HG03469 (cell line): Measurements from ENCODE around the gene STXBP5L.
"Not testable (repeated sequence)": the region's sequence is repeated elsewhere in the genome, so short reads cannot be mapped to it uniquely, and the experiment has no call there.

Experiments used
- ATAC-seq: cut with Tn5 transposase; IDR thresholded peaks from one replicate; pipeline ENCODE4 v1.9.1; 2021; ENCODE audit warnings: mild to moderate bottlenecking, moderate library complexity, moderate number of reproducible peaks; ENCODE audit not compliant: unreplicated experiment

Gene STXBP5L

DNA sequence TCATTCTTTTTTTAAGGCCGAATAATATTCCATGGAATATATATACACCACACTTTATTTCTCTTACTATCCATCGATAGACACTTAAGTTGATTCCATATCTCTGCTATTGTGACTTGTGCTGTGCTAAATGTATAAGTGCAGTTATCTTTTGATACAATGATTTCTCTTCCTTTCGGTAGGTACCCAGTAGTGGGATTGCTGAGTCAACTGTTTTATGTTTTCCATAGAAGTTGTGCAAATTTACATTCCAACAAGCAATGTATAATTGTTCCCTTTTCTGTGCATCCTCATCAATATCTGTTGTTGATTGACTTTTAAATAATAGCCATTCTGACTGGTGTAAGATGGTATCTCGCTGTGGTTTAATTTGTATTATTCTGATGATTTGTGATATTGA, 81.0 kb downstream of the STXBP5L start:
- no peak for ATAC-seq

DNA sequence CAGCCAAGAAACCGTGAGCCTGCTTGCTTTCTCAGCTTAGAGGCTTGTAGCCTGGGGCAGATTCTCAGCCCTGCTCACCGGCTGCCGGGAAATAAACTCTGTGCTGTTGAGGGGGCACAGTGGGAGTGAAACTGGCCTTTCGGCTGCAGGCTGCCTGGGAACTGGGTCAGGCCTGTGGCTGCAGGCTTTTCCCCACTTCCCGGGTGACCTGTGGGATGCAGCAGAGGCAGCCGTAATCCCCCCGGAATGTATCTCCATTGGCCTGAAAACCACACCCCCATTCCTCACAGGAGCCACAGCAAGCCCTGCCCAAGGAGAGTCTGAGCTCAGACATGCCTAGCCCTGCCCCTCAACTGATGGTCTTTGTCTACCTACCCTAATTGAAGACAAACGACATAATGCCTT, 110.9 kb downstream of the STXBP5L start:
- ATAC-seq: no peak

GRCh38 chr3:121063628-121064027, 155.6 kb downstream of the STXBP5L start:
- ATAC-seq: no peak

DNA sequence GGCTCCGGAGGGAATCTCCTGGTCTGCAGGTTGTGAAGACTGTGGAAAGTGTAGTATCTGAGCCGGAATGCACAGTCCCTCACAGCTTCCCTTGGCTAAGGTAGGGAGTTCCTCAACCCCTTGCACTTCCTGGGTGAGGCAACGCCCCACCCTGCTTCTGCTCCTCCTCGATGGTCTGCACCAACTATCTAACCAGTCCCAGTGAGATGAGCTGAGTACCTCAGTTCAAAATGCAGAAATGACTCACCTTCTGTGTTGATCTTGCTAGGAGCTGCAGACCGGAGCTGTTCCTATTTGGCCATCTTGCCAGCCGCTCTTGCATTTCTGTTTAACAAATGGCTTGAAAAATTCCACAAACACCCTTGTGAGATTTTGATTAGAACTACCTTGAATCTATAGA, 156.1 kb downstream of the STXBP5L start:
- no peak for ATAC-seq

DNA sequence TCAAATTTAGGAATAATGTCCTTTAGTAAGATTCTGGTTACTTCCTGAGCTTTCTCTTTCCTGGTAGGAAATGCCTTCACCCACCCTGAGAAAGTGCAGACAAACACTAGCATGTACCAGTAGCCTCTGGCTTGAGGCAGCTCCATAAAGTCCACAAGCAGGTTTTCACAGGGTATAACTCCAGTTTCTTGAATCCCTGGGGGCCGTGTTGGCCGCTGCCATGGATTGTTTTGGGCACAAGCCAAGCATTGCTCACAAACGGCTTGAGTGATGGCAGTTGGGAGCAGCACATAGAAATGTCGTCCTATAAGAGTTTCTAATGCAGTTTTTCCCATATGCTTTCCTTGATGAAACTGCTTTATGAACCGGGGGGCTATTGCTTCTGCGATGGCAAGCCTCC, 164.1 kb downstream of the STXBP5L start:
- ATAC-seq: no peak

DNA sequence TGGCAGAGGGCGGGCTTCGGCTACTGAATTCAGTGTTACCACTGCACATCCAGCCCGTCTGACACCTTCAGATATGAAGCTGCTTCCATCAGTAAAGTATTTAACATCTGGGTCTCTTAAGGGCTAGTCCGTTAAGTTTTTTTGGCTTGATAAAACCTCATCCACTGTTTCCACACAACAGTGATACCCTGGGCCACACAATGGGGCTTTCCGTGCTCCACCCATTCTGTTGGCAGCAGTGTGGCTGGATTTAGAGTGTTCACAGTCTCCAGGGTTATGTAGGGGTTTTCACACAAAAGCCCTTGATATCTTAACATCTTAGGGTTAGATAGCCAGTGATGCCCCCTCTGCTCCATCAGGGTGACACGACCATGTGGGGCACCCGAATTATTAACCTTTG, 165.0 kb downstream of the STXBP5L start:
- no peak for ATAC-seq

DNA sequence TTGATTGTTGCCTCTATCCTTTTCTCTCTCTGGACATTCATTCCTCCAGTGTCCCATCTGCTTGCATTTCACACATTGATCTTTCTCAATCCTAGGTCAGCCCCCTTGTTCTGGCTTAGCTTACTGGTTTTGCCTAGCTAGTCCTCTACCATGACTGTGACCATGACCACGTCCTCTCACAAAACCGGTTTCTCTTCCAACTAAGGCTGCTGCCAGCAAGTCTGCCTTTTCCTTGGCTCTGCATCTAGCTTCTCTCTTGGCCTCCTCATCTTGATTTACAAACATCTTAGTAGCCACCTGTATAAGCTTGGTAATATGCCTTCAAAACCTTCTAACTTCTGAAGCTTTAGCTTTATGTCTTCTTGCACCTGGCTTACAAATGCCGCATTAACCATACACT, 167.2 kb downstream of the STXBP5L start:
- ATAC-seq: no peak

GRCh38 chr3:121078378-121079101, 170.5 kb downstream of the STXBP5L start:
- not testable (repeated sequence) for ATAC-seq

- ATAC-seq: no peak
Observed at GRCh38 chr3:121096953-121097352, 188.9 kb downstream of the STXBP5L start.

- ATAC-seq: not testable (repeated sequence)
Observed at GRCh38 chr3:121111086-121111485, 203.1 kb downstream of the STXBP5L start.

GRCh38 chr3:121111914-121112612, 204.1 kb downstream of the STXBP5L start:
- ATAC-seq: no peak

- ATAC-seq: no peak
Observed at GRCh38 chr3:121126033-121126706, 218.2 kb downstream of the STXBP5L start.

GRCh38 chr3:121126707-121127035, 218.7 kb downstream of the STXBP5L start:
- ATAC-seq: no peak

GRCh38 chr3:121152573-121152972, 244.6 kb downstream of the STXBP5L start:
- no peak for ATAC-seq

DNA sequence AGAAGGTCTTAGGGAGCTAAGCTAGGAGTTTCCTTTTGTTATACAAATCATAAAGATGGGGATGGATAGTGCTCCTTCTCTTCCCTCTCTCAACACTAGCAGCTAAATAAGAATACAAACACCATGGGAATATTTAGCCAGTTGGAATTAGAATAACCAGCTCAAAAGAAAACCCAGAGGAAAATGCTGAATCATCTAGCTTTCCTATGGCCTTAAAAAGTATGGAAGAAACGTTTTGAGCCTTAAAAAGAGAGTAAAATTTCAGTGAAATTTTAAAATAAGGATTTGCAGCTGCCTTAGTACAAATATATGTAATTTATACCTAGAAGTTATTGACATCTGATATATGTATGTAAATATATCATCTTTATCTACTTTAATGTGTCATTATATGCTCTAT, 245.8 kb downstream of the STXBP5L start:
- no peak for ATAC-seq

- no peak for ATAC-seq
Observed at GRCh38 chr3:121155028-121155427, 247.0 kb downstream of the STXBP5L start.

GRCh38 chr3:121165397-121165837, 257.4 kb downstream of the STXBP5L start:
- no peak for ATAC-seq

DNA sequence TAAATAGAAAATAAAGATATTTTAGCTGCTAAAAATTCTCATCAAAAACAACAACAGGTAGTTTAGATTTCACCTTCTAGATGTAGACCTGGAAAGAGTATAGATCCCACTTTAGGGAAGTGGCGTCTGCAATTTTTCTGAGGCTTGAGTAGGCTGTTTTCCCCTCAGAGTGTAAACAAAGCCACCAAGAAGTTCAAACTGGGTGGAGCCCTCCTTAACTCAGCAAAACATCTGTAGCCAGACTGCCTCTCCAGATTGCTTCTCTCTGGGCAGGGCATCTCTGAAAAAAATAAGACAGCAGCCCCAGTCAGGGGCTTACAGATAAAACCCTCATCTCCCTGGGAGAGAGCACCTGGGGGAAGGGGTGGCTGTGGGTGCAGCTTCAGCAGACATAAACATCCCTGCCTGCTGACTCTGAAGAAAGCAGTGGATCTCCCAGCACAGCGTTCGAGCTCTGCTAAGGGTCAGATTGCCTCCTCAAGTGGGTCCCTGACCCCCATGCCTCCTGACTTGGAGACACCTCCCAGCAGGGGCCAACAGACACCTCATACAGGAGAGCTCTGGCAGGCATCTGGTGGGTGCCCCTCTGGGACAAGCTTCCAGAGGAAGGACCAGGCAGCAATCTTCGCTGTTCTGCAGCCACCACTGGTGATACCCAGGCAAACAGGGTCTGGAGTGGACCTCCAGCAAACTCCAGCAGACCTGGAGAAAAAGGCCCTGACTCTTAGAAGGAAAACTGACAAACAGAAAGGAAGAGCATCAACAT, 259.6 kb downstream of the STXBP5L start:
- no peak for ATAC-seq

- no peak for ATAC-seq
Observed at GRCh38 chr3:121175083-121175482, 267.1 kb downstream of the STXBP5L start.

DNA sequence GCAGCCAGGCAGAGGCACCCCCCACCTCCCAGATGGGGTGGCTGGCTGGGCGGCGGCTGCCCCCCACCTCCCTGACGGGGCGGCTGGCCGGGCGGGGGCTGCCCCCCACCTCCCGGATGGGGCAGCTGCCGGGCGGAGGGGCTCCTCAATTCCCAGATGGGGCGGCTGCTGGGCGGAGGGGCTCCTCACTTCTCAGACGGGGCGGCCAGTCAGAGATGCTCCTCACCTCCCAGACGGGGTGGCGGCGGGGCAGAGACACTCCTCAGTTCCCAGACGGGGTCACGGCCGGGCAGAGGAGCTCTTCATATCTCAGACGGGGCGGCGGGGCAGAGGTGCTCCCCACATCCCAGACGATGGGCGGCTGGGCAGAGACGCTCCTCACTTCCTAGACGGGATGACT, 282.6 kb downstream of the STXBP5L start:
- ATAC-seq: not testable (repeated sequence)

DNA sequence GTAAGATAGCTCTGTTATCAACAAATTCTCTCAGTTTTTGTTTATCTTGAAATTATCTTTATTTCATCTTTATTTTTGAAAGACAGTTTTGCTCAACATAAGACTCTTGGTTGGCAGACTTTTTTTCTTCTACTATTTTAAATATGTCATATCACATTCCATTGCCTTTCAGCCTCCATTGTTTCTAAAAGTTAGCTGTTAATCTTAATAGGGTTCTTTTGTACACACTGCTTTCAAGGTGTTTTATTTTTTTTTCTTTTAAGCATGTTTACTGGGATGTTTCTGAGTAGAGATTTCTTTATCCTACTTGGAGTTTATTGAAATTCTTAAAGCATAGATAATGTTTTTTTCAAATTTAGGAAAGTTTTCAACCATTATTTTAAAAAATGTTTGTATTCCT, 294.6 kb downstream of the STXBP5L start:
- no peak for ATAC-seq
